Measurements from ENCODE around the gene IFNAR1.
A peak's percentile ranks its signal among the peaks of the same experiment; 100 is the strongest.
"Not testable (repeated sequence)": the region's sequence is repeated elsewhere in the genome, so short reads cannot be mapped to it uniquely, and the experiment has no call there.

The IFNAR1 gene

DNA sequence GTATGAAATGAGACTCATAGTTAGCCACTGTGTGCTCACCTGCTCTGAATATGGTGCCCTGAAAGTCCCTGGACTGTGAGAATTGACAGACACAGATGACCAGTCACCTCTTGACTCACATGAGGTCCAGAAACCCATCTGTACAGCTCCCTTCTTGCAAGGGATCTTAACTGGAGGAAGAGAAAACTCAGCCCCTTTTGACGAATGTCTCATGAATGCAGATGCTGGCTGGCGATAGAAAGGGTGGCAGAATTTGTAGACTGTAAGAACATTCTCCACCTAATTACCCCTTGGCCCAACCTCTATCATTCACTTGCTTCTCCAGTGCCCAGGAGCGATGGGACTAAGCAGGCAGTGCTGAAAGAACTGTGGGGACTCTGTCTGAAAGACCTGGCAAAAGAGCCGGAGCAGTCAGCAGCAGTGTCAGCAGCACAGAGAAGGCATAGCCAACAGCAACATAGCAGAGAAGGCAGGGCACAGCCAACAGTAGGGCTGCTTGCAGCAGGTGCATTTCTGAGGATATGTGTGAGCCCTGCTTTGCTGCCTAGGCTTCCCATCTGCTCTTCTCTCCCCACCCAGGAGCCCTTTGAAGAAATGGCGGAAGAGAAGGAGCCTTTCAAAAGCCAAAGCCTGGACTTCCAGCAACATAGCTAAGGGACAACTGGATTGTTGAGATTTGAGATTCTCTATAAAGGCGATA, 52.6 kb downstream of the IFNAR1 start:
- no peak for DNase-seq (ENCODE audit: low read depth)

DNA sequence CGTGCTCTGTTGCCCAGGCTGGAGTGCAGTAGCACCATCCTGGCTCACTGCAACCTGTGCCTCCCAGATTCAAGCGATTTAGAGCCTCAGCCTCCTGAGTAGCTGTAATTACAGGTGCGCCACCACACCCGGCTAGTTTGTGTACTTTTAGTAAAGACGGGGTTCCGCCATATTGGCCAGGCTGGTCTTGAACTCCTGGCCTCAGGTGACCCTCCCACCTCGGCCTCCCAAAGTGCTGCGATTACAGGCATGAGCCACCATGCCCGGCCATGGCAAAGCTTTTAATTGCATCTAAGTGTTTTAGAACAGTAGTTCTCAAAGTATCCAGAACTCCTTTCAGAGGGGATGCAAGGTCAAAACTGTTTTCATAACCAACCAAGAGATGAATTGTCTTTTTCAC, 53.3 kb downstream of the IFNAR1 start:
- DNase-seq (ENCODE audit: low read depth) = no peak

DNA sequence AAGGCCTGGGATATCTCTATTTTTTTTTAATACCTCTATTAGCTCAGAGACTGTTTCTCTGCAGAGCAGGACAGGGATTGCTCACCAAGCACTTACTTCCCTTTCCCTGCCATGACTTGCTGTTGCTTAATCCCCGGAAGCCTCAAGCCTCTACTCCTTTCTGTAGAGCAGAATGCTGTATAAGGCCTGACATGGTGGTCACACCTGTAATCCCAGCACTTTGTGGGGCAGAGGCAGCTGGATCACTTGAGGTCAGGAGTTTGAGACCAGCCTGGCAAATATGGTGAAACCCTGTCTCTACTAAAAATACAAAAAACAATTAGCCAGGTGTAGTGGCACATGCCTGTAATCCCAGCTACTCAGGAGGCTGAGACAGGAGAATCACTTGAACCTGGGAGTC, 55.2 kb downstream of the IFNAR1 start:
- not testable (repeated sequence) for DNase-seq (ENCODE audit: low read depth)

DNA sequence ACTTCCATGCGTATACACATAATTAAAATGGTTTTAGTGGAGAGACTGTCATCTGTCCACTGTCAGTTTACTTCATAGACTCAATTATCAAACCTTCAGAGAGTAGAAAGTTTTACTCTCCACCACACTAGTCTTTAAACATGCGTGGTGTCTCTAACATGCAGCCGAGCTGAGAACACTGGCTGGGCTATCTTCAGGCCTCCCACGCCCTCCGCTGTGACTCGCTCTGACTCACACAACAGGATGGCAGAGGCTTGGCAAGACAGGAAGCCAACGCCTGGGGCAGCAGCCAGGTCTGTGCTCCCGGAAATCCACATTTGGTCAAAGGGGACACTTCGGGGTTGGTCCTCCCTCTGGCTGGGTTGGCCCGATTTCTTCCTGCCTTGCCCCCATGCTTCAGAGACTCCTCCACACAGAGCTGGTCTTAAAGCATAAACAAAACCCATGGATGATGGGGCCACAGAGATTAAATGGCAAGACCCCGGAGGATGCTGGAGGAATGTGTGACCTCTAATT, 55.8 kb downstream of the IFNAR1 start:
- DNase-seq (ENCODE audit: low read depth) = peak; percentile 94

DNA sequence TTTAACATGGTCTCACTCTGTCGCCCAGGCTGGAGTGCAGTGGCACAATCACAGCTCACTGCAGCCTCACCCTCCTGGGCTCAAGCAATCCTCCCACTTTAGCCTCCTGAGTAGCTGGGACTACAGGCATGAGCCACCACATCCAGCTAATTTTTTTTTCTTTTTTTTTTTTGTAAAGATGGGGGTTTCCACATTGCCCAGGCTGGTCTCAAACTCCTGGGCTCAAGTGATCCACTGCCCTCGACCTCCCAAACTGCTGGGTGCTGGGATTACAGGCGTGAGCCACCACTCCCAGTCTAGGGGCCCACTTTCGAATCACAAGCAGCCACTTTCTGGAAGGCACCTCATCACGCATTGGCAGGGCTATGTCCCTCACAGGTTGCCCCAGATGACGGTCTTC, 56.6 kb downstream of the IFNAR1 start:
- DNase-seq (ENCODE audit: low read depth) = not testable (repeated sequence)

DNA sequence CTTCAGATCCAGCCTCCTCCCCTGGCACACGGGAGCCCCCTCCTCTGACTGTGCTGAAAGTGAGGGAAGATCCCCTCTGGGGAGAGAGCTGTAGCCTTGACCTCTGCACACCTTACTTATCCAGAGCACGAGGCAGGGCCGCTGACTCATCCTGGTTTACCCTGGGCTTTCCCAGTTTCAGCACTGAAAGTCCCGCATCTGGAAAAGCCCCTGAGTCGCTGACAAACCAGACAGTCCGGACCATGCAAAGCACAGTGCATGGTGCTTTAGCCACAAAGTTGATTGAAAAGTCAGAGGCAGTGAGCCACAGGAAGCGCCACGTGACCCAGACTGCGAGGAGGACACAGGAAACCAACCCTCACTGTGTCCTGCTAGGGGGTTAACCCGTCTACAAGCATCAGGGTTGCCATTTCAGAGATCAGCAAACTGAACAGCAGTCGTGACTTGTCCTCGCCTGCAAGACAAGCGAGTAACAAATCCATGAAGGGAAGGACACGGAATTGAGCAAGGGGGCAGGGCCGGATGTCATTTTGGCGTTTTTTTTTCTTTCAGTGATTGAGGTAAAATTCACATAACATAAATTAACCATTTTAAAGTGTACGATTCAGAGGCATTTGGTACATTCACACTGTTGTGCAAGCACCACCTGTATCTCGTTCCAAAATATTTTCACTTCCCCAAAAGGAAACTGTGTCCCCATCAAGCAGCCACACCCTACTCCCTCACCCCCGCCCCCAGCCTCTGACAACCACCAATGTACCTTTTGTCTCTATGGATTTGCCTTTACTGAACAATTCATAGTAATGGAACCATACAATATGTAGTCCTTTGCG, 58.5 kb downstream of the IFNAR1 start:
- no peak for DNase-seq (ENCODE audit: low read depth)

DNA sequence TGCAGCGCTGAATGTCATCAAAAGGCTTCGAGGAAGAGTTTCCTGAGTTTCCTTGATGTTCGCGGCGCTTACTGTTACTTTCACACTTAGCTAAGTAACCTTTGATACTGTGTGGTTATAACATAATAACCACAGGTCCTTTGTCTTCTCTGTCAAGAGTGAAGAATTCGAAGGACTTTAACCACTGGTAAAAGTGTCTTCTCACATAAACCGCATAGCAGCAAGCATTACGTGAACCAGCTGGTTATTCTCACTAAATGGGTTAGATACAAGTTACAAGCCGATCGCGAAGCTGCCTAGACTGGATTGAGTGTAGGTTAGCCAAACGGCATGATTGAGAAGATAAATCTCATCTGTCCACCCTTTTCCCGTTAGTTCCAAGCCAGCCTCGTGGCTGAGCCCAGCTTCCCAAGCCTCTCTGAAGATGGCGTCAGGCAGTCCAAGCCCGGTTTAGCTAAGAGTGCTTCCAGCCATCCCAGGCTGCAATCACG, 60.1 kb downstream of the IFNAR1 start:
- DNase-seq (ENCODE audit: low read depth) = no peak

DNA sequence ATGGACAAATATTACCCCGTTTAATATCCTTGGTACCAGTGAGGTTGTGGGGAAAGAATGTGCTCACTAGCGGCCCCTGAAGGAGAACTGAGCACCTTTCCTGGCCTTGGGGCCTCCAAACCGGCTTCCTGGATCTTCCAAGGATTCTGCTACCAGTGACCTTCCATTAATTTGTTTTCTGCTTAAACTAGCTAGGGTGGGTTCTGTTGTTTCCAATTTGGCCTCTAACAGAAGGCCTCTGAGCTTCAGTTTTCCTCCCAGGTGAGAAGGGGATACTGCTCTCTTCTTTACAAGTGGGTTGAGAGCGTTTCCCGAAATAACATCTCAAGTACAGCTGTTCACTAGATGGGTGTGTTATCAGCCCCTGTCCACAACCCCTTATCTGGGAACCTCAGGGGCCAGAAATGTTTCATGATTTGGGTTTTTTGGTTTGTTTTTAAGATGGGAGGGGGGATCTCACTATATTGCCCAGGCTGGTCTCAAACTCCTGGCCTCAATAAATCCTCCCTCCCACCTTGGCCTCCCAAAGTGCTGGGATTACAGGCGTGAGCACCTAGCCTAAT, 61.5 kb downstream of the IFNAR1 start:
- no peak for DNase-seq (ENCODE audit: low read depth)

DNA sequence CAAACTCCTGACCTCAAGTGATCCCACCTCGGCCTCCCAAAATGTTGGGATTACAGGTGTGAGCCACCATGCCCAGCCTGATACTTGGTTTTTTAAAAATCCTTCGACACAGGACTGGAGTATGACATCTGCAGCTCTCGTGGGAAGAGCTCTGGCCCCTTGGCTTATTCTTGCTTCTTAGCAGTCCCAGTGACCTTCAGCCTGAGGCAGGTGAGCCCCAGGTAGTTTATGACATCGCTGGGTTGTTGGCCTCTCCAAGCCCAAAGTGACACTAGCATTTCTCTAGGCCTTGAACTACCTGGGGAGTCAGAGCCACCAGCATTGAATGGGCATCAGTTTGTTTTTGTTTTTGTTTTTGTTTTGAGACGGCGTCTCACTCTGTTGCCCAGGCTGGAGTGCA, 62.5 kb downstream of the IFNAR1 start:
- DNase-seq (ENCODE audit: low read depth) = no peak

DNA sequence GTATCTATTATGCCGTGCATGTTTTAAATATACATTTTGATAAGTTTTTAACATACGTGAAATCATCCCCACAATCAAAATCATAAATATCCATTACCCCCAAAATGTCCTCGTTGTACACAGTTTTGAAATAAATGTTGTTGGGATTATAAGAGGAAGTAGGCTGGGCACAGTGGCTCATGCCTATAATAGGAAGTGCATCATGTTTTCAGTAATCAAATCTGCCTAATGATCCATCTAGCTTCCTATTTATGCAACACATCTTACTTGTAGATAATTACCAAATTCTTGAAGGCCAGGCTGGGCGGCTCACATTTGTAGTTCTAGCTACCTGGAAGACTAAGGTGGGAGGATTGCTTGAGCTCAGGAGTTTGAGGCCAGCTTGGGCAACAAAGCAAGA, 63.4 kb downstream of the IFNAR1 start:
- no peak for DNase-seq (ENCODE audit: low read depth)

DNA sequence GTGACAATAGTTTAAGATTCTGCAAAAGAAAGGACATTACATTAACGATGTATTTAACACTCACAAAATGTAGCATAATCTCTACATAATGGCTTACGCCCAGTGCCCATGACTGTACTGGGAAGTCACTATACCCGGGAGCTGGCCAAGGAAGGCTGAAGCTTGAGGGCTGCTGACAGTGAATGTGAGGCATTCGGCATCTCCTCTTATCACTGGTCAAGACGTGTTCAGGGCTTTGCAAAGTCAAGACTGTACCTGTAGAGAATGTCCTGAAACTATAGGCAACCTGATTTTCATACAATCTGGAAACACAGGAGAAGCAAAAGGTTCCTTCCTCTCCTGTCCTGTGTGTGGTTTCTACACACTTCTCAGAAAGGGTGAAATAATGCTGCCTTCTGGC, 65.7 kb downstream of the IFNAR1 start:
- DNase-seq (ENCODE audit: low read depth) = no peak

DNA sequence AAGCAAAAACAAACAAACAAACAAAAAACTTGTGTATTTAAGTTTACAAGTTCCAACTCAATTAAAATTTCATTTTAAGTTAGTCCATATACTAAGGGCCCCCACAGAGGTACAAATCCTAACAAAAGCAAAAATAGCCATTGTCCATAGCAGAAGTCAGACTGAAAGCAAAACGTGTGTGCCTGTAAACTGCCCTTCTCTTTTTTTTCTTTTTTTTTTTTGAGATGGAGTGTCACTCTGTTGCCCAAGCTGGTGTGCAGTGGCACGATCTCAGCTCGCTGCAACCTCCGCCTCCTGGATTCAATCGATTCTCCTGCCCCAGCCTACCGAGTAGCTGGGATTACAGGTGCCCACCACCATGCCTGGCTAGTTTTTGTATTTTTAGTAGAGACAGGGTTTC, 66.9 kb downstream of the IFNAR1 start:
- DNase-seq (ENCODE audit: low read depth) = no peak

DNA sequence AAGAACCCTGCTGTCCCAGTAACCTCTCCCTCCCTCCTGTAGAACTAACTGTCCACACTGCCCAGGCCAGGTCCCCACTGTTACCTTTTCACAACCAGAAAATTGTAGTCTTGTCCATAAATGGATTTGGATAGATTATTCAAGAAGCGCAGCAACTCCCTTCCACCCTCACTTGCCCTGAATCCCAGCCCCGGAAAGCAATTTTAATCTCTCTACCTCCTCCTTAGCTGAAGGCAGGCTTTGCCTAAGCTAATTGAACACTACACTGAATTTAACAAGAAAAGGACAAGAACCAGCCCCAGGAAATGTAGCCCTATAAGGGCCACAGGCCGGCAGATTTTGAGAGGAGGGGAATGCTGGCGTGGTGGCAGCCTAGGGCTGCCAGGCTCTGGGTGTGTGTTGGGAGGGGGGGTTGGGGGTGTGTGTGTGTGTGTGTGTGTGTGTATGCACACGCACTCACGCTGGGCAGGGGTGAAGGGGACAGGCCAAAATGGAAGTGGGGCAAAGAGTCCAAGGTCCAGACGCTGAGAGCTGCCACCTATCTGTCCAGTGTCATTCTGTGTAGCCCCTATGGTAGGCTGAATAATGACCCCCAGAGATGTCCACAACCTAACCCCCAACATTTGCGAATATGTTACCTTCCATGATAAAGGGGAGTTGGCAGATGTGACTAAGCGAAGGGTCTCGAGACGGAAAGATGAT, 67.7 kb downstream of the IFNAR1 start:
- DNase-seq (ENCODE audit: low read depth) = no peak

DNA sequence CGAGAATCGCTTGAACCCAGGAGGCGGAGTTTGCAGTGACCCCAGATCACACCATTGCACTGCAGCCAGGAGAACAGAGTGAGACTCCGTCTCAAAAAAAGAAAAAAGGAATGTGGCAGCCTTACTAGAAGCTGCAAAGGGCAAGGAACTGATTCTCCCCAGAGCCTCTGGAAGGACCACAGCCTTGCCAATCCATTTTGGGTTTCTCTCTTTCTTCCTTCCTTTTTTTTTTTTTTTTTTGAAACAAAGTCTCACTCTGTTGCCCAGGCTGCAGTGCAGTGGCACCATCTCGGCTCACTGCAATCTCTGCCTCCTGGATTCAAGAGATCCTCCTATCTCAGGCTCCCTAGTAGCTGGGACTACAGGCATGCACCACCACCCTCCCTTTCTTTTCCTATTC, 68.6 kb downstream of the IFNAR1 start:
- no peak for DNase-seq (ENCODE audit: low read depth)

DNA sequence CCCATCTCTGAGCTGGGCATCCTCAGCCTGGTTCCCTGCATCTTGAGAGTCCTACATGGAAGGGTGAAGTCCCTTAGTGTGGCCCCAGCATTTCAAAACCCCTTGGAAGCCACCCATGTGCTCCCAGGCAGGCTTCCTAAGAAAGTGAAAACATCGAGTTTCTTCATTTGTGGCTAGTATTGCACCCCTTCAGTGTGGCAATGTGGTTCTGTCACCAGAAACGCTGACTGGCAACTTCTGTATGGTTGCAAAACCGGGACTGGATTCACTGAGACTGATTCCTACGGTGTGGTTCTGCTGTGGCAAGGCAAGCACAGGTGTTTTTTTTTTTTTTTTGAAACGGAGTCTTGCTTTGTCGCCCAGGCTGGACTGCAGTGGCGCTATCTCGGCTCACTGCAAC, 69.5 kb downstream of the IFNAR1 start:
- no peak for DNase-seq (ENCODE audit: low read depth)

DNA sequence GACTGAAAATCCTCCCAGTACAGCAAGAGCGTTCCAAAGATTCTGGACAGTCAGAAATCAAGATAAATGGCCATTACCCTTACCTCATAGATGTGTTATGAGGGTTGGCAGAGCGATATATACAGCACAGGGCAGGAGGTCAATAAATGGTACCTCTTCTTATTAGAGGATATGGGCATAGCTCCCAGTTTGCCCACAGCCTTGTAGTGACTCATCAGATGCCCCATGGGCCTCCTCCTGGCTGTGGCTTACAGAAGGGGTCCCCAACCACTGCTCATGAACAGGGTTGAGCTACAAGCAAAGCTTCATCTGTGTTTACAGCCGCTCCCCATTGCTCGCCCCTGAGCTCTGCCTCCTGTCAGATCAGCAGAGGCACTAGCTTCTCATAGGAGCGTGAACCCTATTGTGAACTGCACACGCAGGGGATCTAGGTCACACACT, 71.1 kb downstream of the IFNAR1 start:
- DNase-seq (ENCODE audit: low read depth) = no peak

DNA sequence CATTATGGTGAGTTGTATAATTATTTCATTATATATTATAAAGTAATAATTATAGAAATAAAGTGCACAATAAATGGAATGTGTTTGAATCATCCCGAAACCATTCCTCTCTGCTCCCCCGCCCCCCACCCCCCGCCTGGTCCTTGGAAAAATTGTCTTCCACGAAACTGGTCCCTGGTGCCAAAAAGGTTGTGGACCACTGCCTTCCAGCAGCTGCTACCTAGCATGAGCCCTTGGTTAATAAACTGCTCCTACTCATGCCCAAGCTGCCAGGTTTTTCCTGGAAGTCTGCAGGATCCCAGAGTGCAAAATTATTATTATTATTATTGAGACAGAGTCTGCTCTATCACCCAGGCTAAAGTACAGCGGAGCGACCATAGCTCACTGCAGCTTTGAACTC, 71.7 kb downstream of the IFNAR1 start:
- no peak for DNase-seq (ENCODE audit: low read depth)

DNA sequence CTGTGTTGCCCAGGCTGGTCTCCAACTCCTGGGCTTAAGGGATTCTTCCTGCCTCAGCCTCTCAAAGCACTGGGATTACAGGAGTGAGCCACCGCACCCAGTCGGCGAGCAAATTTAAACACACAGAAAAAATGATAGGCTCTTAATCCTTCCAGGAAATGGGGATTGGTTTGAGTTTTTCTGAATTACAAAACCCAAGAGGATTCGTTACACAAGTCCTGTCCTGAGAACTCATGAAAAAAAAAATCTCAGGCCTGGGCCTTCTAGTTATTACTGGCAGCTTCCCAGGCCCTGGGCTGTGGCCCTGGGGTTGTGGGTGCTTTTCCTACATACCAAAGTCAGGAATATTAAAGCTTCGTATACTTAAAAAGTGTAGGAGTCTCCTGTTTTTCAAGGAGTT, 72.2 kb downstream of the IFNAR1 start:
- DNase-seq (ENCODE audit: low read depth) = no peak

DNA sequence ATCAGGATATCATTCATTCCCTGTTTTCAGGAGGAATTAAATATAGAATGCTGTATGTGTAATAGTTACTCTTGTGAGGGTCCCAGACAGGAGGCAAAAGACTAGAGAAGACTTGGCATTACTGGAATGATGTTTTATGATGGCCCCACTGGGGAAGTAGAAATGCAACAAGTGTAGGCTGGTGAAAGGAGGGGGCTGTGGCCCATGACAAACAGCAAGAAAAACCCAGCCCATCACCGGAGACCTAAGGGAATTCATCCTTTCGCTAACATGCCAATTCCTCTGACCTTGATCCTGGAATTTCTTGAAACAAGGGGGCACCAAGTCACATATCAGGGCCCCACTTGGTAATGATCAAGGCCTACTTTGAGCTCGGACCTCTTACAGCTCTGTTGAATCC, 72.9 kb downstream of the IFNAR1 start:
- no peak for DNase-seq (ENCODE audit: low read depth)

DNA sequence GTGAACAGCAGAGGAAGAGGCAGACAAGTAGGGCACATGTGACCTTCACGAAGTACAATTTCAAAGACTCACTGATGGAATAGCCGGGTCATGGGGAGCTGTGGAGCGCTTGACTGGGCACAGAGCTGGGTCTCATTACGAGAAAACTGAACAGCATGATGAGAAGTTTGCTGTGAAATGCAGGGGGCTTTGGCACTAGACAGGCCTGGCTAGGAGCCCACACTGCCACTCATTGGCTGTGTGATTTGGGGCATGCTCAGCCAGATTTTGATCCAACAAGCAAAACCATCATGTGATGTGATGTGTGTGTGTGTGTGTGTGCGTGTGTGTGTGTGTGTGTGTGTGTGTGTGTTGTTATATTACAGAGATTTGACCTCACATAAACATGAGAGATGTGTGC, 73.6 kb downstream of the IFNAR1 start:
- DNase-seq (ENCODE audit: low read depth) = no peak

DNA sequence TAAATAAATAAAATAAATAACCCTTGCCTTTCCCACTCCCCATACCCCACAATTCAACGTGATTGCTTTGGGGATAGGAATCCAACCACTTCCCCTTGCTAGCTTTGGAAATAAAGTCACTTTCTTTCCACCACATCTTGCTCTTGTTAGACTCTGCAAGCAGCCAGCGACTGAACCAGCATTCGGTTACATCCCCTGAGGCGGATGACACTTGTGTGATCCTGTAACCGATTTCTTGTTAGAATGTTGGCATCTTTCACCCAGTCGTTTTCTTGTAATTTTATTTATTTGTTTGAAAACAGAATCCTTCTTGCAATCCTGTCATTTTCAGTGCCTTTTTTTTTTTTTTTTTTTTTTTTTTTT, 76.8 kb downstream of the IFNAR1 start:
- no peak for DNase-seq (ENCODE audit: low read depth)

All from HS-27A (cell line).